Spinal cord (tissue), 10 donors: Measurements from ENCODE around the gene TRAPPC1. TPM values are rescaled to one million over a fixed set of nuclear protein-coding genes. Genes with fewer than 3 reads are reported as not detected.
A peak's percentile ranks its signal among the peaks of the same experiment; 100 is the strongest.

Source experiments
- DNase-seq, 6 donors: peaks; one replicate each; pipeline versions ENCODE4 v3.0.0 to v3.0.0-alpha.2; 2013 to 2015; ENCODE audit warnings: low spot score in 6 of 6, low read depth in 4 of 6
- H3K27ac ChIP-seq: one replicate; pipeline ENCODE4 v1.5.1; 2013; ENCODE audit warnings: low read depth, low read length, control low read depth
- H3K27me3 ChIP-seq: one replicate; pipeline ENCODE4 v1.6.1; 2013; ENCODE audit warnings: low read length; ENCODE audit not compliant: control insufficient read depth, insufficient read depth
- H3K36me3 ChIP-seq: one replicate; pipeline ENCODE4 v1.6.1; 2013; ENCODE audit warnings: low read length; ENCODE audit not compliant: control insufficient read depth, insufficient read depth
- H3K4me1 ChIP-seq: one replicate; pipeline ENCODE4 v1.6.1; 2013; ENCODE audit warnings: low read length; ENCODE audit not compliant: control insufficient read depth, insufficient read depth
- H3K4me3 ChIP-seq: one replicate; pipeline ENCODE4 v1.5.1; 2013; ENCODE audit warnings: low read depth, low read length, control low read depth
- H3K9me3 ChIP-seq: one replicate; pipeline ENCODE4 v1.6.1; 2013; ENCODE audit warnings: low read length; ENCODE audit not compliant: control insufficient read depth, insufficient read depth
- WGBS: methylation state at CpG from one replicate; pipeline ENCODE4 v1.1.5; 2013; ENCODE audit warnings: missing lambda C conversion rate; ENCODE audit not compliant: insufficient coverage; 5-methylcytosine and 5-hydroxymethylcytosine counted together
- polyA plus RNA-seq, 2 donors: library from polyadenylated mRNA; unstranded; fragments of 120-200 nt; gene quantifications; one replicate each; pipeline ENCODE4 v1.2.1, GENCODE V29; 2013; ENCODE audit not compliant: insufficient read length in 2 of 2
- total RNA-seq, 2 donors: library from RNA; depleted of rRNA in 1 of 2; stranded (reverse); fragments of 120-200 nt in 1 of 2; fragments of >200 nt in 1 of 2; gene quantifications; one replicate each; pipeline versions ENCODE4 v1.2.3 to v1.2.4, GENCODE V29; 2013 to 2014
- donor health status: healthy.

TRAPPC1 gene
- total and polyA plus RNA-seq, 4 donors, result 21.5 to 177 (median 101) TPM

DNA sequence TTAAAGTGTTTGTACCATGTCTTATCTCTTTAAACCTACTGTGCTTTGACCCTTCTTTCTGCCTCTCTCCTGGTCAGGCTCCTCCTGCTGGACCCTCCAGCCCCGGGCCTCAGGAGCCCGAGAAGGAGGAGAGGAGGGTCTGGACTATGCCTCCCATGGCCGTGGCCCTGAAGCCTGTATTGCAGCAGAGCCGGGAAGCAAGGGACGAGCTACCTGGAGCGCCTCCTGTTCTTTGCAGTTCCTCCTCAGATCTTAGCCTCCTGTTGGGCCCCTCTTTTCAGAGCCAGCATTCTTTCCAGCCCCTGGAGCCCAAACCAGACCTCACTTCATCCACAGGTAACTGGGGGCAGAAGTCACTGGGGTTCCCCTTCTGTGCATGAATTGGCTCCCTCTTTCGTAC lies 13.9 kb upstream of the TRAPPC1 start:
- no peaks in the 10 kb centered on the region for H3K4me1 ChIP-seq
- H3K27me3 ChIP-seq, result no peaks in the 10 kb centered on the region
- no peak for DNase-seq
- peaks cover 85% of the 10 kb centered on the region for H3K36me3 ChIP-seq
- H3K9me3 ChIP-seq, result no peaks in the 10 kb centered on the region
- H3K4me3 ChIP-seq, result no peak overlapping the region
- WGBS, result 100% methylated on average over 6 of the region's 7 CpGs
- no peak overlapping the region for H3K27ac ChIP-seq

DNA sequence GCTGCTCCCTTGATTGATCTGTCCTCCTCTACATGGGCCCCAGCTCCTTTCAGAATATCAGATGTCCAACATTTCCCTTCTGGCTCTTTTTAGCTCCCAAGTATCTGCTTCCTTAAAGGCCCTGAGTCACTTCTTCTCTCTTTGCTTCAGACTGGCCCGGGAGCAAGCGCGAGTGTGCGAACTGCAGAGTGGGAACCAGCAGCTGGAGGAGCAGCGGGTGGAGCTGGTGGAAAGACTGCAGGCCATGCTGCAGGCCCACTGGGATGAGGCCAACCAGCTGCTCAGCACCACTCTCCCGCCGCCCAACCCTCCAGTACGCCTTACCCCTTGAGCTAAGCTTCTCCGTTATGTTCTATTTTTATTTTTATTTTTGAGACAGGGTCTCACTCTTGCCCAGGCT lies 12.6 kb upstream of the TRAPPC1 start:
- Histone ChIP-seq H3K4me1 (no peaks in the 10 kb centered on the region), H3K9me3 (no peaks in the 10 kb centered on the region), H3K27me3 (no peaks in the 10 kb centered on the region), H3K27ac (no peak overlapping the region), H3K36me3 (peaks cover 93% of the 10 kb centered on the region), H3K4me3 (no peak overlapping the region)
- 99% methylated on average over 5 of the region's 9 CpGs for WGBS
- no peak for DNase-seq

DNA sequence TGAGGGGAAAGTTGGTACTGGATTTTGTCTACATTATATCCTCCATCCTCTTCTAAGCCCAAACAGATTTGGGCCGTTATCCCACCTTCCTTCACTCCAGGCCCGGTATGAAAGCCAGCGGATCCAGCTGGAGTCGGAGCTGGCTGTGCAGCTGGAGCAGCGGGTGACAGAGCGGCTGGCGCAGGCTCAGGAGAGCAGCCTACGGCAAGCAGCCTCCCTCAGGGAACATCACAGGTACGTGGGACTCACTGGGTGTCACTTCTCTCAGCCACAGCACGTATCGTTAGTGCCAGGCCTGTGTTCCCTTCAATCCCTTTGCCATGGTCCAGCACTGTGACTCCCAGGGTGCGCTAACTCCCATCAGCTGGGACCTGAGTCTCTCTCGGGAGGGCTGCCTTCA lies 11.5 kb upstream of the TRAPPC1 start:
- no peaks in the 10 kb centered on the region for H3K9me3 ChIP-seq
- H3K36me3 ChIP-seq, result peaks cover 88% of the 10 kb centered on the region
- H3K4me3 ChIP-seq, result no peak overlapping the region
- H3K27ac ChIP-seq, result no peak overlapping the region
- H3K4me1 ChIP-seq, result no peaks in the 10 kb centered on the region
- WGBS, result 81% methylated on average over 13 of the region's 13 CpGs
- H3K27me3 ChIP-seq, result no peaks in the 10 kb centered on the region
- DNase-seq, result no peak

DNA sequence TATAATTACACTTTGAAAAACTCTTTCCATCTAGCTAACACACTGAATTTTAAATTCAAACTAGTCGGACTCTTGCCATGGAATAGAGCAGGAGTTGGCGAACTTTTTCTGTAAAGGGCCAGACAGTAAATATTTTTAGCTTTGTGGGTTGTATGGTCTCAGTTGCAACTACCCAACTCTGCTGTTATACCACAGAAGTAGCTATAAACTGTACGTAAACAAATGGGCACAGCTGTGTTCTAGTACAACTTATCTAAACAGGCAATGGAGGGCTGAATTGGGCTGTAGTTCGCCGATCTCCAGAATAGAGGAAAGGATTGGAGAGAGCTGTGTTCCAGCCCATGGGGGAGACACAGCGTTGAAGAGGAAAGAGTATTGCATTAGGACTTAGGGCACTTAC lies 9.0 kb upstream of the TRAPPC1 start:
- Histone ChIP-seq H3K27me3 (no peaks in the 10 kb centered on the region), H3K36me3 (peaks cover 79% of the 10 kb centered on the region), H3K27ac (no peak overlapping the region), H3K4me3 (no peak overlapping the region), H3K9me3 (no peaks in the 10 kb centered on the region), H3K4me1 (no peaks in the 10 kb centered on the region)
- WGBS, result 100% methylated on average over 4 of the region's 6 CpGs
- no peak for DNase-seq

DNA sequence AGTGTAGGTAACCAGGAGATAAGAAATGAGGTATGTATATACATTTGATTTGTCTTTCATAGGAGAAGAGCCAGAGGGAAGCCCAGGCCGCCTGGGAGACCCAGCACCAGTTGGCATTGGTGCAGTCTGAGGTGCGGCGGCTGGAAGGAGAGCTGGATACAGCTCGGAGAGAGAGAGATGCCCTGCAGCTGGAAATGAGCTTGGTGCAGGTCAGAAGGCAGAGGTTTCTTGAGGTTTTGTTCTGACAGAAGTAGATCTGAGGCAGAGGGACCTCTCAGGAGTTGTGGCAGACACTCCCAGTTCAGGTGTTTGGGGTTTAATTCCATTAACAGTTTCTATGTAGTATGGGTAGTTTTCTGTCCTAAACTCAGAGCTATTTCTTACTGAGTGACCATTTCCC lies 8.3 kb upstream of the TRAPPC1 start:
- Histone ChIP-seq H3K4me1 (no peaks in the 10 kb centered on the region), H3K9me3 (no peaks in the 10 kb centered on the region), H3K4me3 (no peak overlapping the region), H3K27me3 (no peaks in the 10 kb centered on the region), H3K36me3 (peaks cover 73% of the 10 kb centered on the region), H3K27ac (no peak overlapping the region)
- no peak for DNase-seq
- WGBS, result 100% methylated on average over 4 of the region's 4 CpGs

DNA sequence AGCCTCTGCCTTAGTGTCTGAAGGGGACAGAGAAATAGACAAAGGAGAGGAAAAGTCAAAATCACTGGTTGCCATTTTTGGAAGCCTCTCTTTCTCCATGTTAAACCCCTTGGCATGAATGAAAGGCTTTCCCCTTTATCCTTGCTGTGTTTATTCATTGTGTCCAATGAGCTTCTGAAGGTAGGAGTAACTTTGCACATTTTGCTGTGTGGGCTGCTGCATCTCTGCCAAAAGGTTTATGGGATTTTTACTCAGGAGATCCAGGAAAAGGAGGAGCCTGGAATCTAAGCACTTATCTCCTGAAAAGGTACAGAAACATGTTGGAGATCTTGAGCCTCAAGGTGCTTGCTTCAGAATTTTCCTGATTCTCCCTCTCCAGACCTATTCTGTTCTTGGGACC lies 4.1 kb upstream of the TRAPPC1 start:
- H3K4me3 ChIP-seq, result no peak overlapping the region
- H3K4me1 ChIP-seq, result peaks cover 24% of the 10 kb centered on the region
- H3K27me3 ChIP-seq, result no peaks in the 10 kb centered on the region
- no peaks in the 10 kb centered on the region for H3K9me3 ChIP-seq
- H3K27ac ChIP-seq, result no peak overlapping the region
- H3K36me3 ChIP-seq, result peaks cover 36% of the 10 kb centered on the region
- DNase-seq, result no peak

DNA sequence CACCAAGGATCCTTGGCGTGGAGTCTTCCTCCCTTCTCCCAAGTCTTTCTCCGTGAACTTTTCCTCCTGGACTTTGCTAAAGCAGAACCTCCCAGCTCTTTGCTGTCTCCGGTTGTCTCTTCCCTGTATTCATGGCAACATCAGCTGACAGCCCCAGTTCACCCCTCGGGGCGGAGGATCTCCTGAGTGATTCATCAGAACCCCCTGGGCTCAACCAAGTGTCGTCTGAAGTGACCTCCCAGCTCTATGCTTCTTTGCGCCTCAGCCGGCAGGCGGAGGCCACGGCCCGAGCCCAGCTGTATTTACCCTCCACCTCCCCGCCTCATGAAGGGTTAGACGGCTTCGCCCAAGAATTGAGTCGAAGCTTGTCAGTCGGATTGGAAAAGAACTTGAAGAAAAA lies 1.2 kb upstream of the TRAPPC1 start:
- Histone ChIP-seq H3K27me3 (no peaks in the 10 kb centered on the region), H3K9me3 (no peaks in the 10 kb centered on the region), H3K4me1 (peaks cover 48% of the 10 kb centered on the region), H3K36me3 (peaks cover 21% of the 10 kb centered on the region), H3K27ac (peak overlapping the region; percentile 71), H3K4me3 (peak overlapping the region; percentile 91)
- DNase-seq, result peak in 2 of 6 donors; percentile 4 to 37
- 0% methylated on average over 9 of the region's 16 CpGs for WGBS

DNA sequence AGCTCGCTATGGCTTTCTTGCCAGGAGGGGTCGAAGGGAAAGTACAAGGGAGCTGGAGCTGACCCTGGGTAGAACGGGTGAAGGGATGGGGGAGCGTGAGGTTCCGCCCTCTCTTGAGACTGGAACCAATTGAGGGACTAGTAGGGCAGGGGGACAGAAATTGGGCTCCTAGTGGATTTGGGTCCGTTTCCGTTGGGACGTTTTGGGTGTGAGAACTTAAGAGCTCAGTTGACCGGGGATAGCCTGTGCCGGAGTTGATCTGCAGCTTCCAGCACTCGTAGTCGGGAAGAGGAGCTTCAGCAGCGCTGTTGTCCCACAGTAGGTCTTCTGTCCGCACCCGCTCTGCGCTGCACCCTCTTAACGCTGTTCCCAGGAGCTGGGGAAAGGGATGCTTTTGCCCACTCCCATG lies 741 bp upstream of the TRAPPC1 start:
- H3K4me3 ChIP-seq, result peak overlapping the region; percentile 91
- peak overlapping the region; percentile 71 for H3K27ac ChIP-seq
- no peak for DNase-seq
- H3K9me3 ChIP-seq, result no peaks in the 10 kb centered on the region
- peaks cover 48% of the 10 kb centered on the region for H3K4me1 ChIP-seq
- 0% methylated on average over 17 of the region's 17 CpGs for WGBS
- H3K36me3 ChIP-seq, result peaks cover 21% of the 10 kb centered on the region
- H3K27me3 ChIP-seq, result no peaks in the 10 kb centered on the region

DNA sequence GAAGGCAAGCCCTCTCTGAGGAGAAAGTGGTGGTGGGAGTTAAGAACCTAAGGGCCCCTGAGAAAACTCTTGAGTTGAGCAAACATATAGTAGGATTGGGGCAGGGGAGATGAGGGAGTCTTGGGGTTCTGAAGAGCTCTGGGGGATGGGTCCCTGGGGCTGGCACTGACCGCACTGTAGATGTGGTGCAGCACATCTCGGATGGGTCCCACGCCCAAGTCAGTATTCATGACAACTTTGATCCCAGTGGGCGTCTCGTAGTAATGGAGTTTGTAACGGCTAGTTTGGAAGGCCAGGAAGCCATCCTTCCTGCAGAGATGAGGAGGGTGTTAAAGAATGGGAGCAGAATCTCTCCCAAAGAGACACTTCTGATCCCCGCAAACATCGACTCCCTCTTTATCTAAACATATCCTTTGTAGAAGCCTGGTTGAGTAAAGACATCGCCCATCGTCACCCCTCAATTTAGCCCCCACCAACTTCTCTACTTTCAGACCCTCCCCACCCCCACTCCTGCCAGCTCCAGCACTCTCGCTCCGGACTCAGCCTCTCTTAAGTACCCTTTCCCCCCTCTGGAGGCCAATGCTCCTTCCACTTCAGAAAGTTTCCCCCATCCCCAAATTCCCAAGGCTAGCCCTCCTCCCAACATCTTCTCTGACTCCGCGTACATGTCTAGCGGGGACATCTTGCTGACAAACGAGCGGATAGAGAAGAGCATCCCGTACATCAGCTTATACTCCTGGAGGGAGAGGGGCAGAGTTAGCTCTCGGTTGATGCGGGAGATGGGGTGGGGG lies 710 bp downstream of the TRAPPC1 start:
- 46% methylated on average over 15 of the region's 20 CpGs for WGBS
- no peaks in the 10 kb centered on the region for H3K27me3 ChIP-seq
- no peaks in the 10 kb centered on the region for H3K9me3 ChIP-seq
- peaks cover 48% of the 10 kb centered on the region for H3K4me1 ChIP-seq
- peaks cover 9% of the 10 kb centered on the region for H3K36me3 ChIP-seq
- H3K4me3 ChIP-seq, result peak overlapping the region; percentile 91
- DNase-seq, result no peak
- H3K27ac ChIP-seq, result peak overlapping the region; percentile 58
